Renal cortex interstitium (tissue), 3 donors: ENCODE measurements around the gene ESF1. TPM values are rescaled to one million over a fixed set of nuclear protein-coding genes. Genes with fewer than 3 reads are reported as not detected.

ENCODE experiments used
- polyA plus RNA-seq, 3 donors: library from polyadenylated mRNA; unstranded; fragments of 120-200 nt; gene quantifications; one replicate each; pipeline ENCODE4 v1.2.1, GENCODE V29; 2013; ENCODE audit not compliant: insufficient read length in 3 of 3

Gene ESF1
- polyA plus RNA-seq, 3 donors, result 25.4 to 30.3 (median 26.3) TPM

Other genes with a start within 250 kb of the ESF1 start
- 10 to 100 TPM; 12.4 to 15.2 (median 14.1) TPM for gene TASP1, start 146.0 kb downstream of the ESF1 start, polyA plus RNA-seq
- 10 to 100 TPM; 22.8 to 34.2 (median 32.1) TPM for gene NDUFAF5, start 109 bp upstream of the ESF1 start, polyA plus RNA-seq
- gene SEL1L2, start 205.7 kb upstream of the ESF1 start, polyA plus RNA-seq, result not detected
- 10 to 100 TPM; 12.2 to 14.6 (median 14.0) TPM for gene MACROD2, start 210.6 kb upstream of the ESF1 start, polyA plus RNA-seq